Measurements from ENCODE around the gene MARCHF5.
"Not testable (repeated sequence)": the region's sequence is repeated elsewhere in the genome, so short reads cannot be mapped to it uniquely, and the experiment has no call there.

The MARCHF5 gene

GRCh38 chr10:92393173-92393572 lies 102.2 kb downstream of the MARCHF5 start:
- not testable (repeated sequence) for DNase-seq

DNA sequence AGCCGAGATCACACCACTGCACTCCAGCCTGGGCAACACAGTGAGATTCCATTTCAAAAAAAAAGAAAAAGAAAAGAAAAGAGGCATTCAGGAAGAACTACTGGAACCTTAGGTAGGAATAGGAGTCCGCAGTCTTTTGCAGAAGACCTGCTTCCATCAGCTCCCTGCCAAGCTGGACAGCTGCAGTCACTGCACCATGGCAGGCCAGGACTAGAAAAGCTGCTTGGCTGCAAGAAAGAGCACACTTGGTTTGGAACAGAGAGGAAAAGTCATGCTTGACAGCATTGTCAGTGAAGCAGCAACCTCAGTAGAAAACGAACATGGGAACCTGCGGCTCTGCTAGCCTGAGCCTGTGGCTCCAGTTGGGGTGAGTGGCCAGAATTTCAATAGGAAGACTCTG lies 104.3 kb downstream of the MARCHF5 start:
- no peak for DNase-seq

- DNase-seq = not testable (repeated sequence)
Measured at GRCh38 chr10:92402234-92402633, 111.3 kb downstream of the MARCHF5 start.

Data from right forelimb (tissue), 1 donor.